Measurements from ENCODE around the gene SCCPDH. TPM values are rescaled to one million over a fixed set of nuclear protein-coding genes. Genes with fewer than 3 reads are reported as not detected.
A peak's percentile ranks its signal among the peaks of the same experiment; 100 is the strongest.

SCCPDH gene
- polyA plus RNA-seq, 1 experiment = 21.1 TPM

DNA sequence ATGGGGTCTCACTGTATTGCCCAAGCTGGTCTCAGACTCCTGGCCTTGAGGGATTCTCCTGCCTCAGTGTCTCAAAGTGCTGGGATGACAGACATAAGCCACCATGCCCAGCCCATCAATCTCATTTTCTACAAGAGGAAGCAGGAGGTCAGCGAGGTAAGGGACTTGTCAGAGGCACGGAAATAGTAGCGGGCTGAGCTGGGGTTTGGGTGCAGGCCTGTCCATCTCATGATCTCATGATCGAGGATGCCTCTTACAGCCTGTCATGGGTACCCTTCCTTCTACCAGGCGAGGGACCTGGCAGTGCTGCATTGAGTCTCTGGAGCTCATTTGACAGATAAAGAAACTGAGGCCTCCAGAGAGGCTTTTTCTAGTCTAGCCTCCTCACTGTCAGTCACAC is 28.5 kb upstream of the SCCPDH start:
- DNase-seq (ENCODE audit: low read depth) = no peak
- ChIA-PET CTCF (interaction anchor here (1.0 to 2.2 kb wide), 10 partner anchors 12 to 200 kb away, joined by 3 to 7 read pairs (median 4); partner anchors contain the start of genes CNST, SMYD3 and TFB2M), POLR2A (no interaction called here)
- H3K36me3 ChIP-seq (ENCODE audit: control insufficient read depth, insufficient read depth, low read length) = no peaks in the 10 kb centered on the region
- H3K27me3 ChIP-seq (ENCODE audit: control insufficient read depth, insufficient read depth, low read length) = no peaks in the 10 kb centered on the region
- H3K4me3 ChIP-seq (ENCODE audit: low read depth, low read length) = no peak overlapping the region
- TF ChIP-seq, protein P1, sequence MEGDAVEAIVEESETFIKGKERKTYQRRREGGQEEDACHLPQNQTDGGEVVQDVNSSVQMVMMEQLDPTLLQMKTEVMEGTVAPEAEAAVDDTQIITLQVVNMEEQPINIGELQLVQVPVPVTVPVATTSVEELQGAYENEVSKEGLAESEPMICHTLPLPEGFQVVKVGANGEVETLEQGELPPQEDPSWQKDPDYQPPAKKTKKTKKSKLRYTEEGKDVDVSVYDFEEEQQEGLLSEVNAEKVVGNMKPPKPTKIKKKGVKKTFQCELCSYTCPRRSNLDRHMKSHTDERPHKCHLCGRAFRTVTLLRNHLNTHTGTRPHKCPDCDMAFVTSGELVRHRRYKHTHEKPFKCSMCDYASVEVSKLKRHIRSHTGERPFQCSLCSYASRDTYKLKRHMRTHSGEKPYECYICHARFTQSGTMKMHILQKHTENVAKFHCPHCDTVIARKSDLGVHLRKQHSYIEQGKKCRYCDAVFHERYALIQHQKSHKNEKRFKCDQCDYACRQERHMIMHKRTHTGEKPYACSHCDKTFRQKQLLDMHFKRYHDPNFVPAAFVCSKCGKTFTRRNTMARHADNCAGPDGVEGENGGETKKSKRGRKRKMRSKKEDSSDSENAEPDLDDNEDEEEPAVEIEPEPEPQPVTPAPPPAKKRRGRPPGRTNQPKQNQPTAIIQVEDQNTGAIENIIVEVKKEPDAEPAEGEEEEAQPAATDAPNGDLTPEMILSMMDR (IDR thresholded peaks at IDR 0.05; ENCODE audit: insufficient read depth, low read depth, low read length) = no peak

DNA sequence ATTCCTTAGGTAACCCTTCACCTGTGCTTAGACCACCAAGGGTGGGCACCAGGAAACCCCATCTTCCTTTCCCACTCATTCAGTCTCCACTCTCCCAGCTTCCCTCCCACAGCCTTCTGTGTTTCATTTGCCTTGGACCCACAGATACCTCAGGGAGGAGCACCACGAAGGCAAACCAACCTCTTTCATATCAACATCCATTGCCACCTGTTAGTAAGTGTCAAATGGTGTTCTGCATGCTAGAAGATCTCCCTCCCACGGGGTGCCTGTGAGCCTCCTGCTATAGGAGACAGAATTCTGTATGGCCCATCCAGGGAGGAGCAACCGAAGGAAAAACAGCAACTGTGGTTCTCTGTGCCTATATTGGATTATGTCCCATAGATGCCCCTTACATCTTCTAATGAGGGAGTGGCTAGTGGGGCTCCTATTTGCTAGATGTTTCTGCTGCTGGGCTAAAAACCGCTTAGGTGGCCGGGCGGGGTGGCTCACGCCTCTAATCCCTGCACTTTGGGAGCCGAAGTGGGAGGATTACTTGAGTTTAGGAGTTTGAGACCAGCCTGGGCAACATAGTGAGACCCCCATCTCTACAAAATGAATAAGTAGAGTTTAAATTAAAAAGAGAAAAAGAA is 25.6 kb upstream of the SCCPDH start:
- ChIA-PET CTCF (interaction anchor here (1.5 kb wide), 1 partner anchor 197 kb away, joined by 3 read pairs; no protein-coding TSS in a partner anchor), POLR2A (no interaction called here)
- no peak for DNase-seq (ENCODE audit: low read depth)

DNA sequence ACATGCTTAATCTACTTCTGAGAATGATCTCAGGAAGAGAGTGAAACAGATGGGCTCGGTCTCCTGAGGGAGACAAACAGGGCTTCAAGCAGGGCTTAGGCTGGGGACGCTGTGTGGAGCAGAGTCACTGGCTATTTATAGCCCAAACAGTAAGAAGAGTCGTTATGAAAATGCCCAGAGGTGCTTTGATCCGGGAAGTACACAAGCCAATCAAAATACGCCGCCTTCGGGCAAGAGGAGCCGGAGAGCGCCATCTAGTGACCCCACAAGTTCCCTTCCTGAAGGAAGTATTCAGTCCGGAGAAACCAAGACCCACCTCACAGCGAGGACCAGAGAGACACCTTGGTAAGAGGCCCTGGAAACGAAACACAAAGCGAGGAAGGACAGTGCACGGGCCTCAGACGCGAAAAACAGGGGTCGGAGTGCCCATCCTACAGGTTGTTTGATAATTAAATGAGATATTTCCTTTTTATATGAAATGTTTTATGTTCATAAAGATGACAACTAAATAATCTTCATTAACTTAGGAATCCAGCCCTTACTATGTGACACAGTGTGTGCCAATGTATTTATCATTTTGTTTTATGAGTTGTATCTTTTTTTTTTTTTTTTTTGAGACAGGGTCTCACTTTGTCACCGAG is 25.0 kb upstream of the SCCPDH start:
- ChIA-PET POLR2A (no interaction called here), CTCF (interaction anchor here (0.7 to 1.6 kb wide), 3 partner anchors 10 to 1546 kb away, joined by 3 to 10 read pairs (median 4); no protein-coding TSS in a partner anchor)
- peak; percentile 75 for DNase-seq (ENCODE audit: low read depth)
- H3K27me3 ChIP-seq (ENCODE audit: control insufficient read depth, insufficient read depth, low read length) = no peaks in the 10 kb centered on the region
- no peak overlapping the region for H3K4me3 ChIP-seq (ENCODE audit: low read depth, low read length)
- TF ChIP-seq, protein P1 (IDR thresholded peaks at IDR 0.05; ENCODE audit: insufficient read depth, low read depth, low read length) = peak; percentile 95
- H3K36me3 ChIP-seq (ENCODE audit: control insufficient read depth, insufficient read depth, low read length) = no peaks in the 10 kb centered on the region

More for the DNA sequence above, 25.6 kb upstream of the SCCPDH start:
- no peaks in the 10 kb centered on the region for H3K36me3 ChIP-seq (ENCODE audit: control insufficient read depth, insufficient read depth, low read length)
- TF ChIP-seq, protein P1 (IDR thresholded peaks at IDR 0.05; ENCODE audit: insufficient read depth, low read depth, low read length) = no peak
- no peak overlapping the region for H3K4me3 ChIP-seq (ENCODE audit: low read depth, low read length)
- H3K27me3 ChIP-seq (ENCODE audit: control insufficient read depth, insufficient read depth, low read length) = no peaks in the 10 kb centered on the region

DNA sequence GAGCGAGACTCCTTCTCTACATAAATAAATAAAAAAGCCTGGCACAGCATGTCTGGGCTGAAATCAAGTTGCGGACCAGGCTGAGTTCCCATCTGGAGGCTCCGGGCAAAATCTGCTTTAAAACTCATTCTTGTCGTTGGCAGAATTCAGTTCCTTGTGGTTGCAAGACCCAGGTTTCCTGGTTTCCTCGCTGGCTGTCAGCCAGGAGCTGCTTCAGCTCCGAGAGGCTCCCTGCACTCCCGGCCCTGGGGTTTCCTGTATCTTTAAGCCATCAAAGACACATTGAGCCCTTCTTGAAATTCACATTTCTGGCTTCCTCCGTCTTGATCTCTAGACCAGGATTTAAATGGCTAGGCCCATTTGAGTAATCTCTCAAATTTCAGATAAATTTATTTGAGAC is 20.6 kb upstream of the SCCPDH start:
- Histone ChIP-seq H3K4me3 (ENCODE audit: low read depth, low read length) (no peak overlapping the region), H3K27me3 (ENCODE audit: control insufficient read depth, insufficient read depth, low read length) (no peaks in the 10 kb centered on the region), H3K36me3 (ENCODE audit: control insufficient read depth, insufficient read depth, low read length) (no peaks in the 10 kb centered on the region)
- ChIA-PET CTCF (interaction anchor here (1.5 kb wide), 1 partner anchor 51 kb away, joined by 5 read pairs; no protein-coding TSS in a partner anchor), POLR2A (no interaction called here)
- DNase-seq (ENCODE audit: low read depth) = no peak
- TF ChIP-seq, protein P1 (IDR thresholded peaks at IDR 0.05; ENCODE audit: insufficient read depth, low read depth, low read length) = no peak

DNA sequence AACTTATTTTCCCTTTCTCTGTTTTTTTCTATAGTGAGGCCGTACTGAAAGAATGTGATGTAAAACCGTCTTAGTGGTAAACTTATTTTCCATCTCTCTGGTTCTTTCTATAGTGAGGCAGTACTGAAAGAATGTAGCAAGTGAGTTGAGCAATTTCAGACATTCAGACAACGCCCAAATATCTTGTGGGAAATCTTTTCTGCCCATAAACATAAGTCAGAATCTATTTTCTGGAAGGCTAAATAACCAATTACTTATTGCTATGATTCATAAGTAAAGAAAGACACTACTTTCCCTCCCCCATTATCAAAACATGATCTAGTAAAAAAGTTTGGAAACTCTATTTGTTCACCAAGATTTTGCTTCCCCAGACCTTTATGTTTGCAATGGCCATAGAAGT is 18.8 kb upstream of the SCCPDH start:
- TF ChIP-seq, protein P1 (IDR thresholded peaks at IDR 0.05; ENCODE audit: insufficient read depth, low read depth, low read length) = no peak
- no peaks in the 10 kb centered on the region for H3K36me3 ChIP-seq (ENCODE audit: control insufficient read depth, insufficient read depth, low read length)
- peak; percentile 98 for DNase-seq (ENCODE audit: low read depth)
- no peak overlapping the region for H3K4me3 ChIP-seq (ENCODE audit: low read depth, low read length)
- ChIA-PET POLR2A (no interaction called here), CTCF (no interaction called here)
- H3K27me3 ChIP-seq (ENCODE audit: control insufficient read depth, insufficient read depth, low read length) = no peaks in the 10 kb centered on the region

Measured in BJ (cell line).